Liver (tissue), 9 donors: ENCODE results near the gene ASPHD1. TPM values are rescaled to one million over a fixed set of nuclear protein-coding genes. Genes with fewer than 3 reads are reported as not detected.

Experiments
- DNase-seq: peaks from one replicate; pipeline ENCODE4 v3.0.0-alpha.2; 2017; ENCODE audit warnings: low spot score
- H3K27ac ChIP-seq, 2 donors: one replicate each; pipeline ENCODE4 v1.7.0; 2013; ENCODE audit warnings: inconsistent platforms in 2 of 2, low read length in 2 of 2, control low read depth in 1 of 2, low read depth in 1 of 2, mild to moderate bottlenecking in 1 of 2
- H3K27me3 ChIP-seq, 4 donors: one replicate each; pipeline versions ENCODE4 v1.6.1 to v1.7.0; 2013; ENCODE audit warnings: low read length in 3 of 4, inconsistent platforms in 1 of 4, mild to moderate bottlenecking in 1 of 4, moderate library complexity in 1 of 4; ENCODE audit not compliant: control insufficient read depth in 4 of 4, insufficient read depth in 4 of 4
- H3K36me3 ChIP-seq, 4 donors: one replicate each; pipeline versions ENCODE4 v1.6.1 to v1.7.0; 2013; ENCODE audit warnings: low read length in 3 of 4, mild to moderate bottlenecking in 3 of 4, low read depth in 1 of 4, moderate library complexity in 1 of 4; ENCODE audit not compliant: control insufficient read depth in 4 of 4, insufficient read depth in 3 of 4
- H3K4me1 ChIP-seq, 4 donors: one replicate each; pipeline versions ENCODE4 v1.6.1 to v1.7.0; 2013; ENCODE audit warnings: low read length in 3 of 4, mild to moderate bottlenecking in 3 of 4, moderate library complexity in 1 of 4; ENCODE audit not compliant: control insufficient read depth in 4 of 4, insufficient read depth in 4 of 4
- H3K4me3 ChIP-seq, 3 donors: one replicate each; pipeline versions ENCODE4 v1.6.1 to v1.7.0; 2013; ENCODE audit warnings: low read length in 3 of 3, control low read depth in 1 of 3, low read depth in 1 of 3, mild to moderate bottlenecking in 1 of 3
- H3K9ac ChIP-seq, 2 donors: one replicate each; pipeline ENCODE4 v1.7.0; 2013; ENCODE audit warnings: low read length in 2 of 2, mild to moderate bottlenecking in 2 of 2, moderate library complexity in 2 of 2, control low read depth in 1 of 2, low read depth in 1 of 2
- H3K9me3 ChIP-seq, 4 donors: one replicate each; pipeline versions ENCODE4 v1.6.1 to v1.7.0; 2013; ENCODE audit warnings: low read length in 3 of 4; ENCODE audit not compliant: control insufficient read depth in 4 of 4
- EGR1 ChIP-seq, 2 donors: IDR thresholded peaks; 2 replicates each; pipeline ENCODE4 v1.6.1; 2016 to 2018; ENCODE audit warnings: antibody characterized with exemption in 2 of 2, low read depth in 2 of 2
- FOXA1 ChIP-seq: IDR thresholded peaks from 2 replicates; pipeline ENCODE4 v1.6.1; 2016; ENCODE audit warnings: antibody characterized with exemption
- FOXA2 ChIP-seq: IDR thresholded peaks from 2 replicates; pipeline ENCODE4 v1.6.1; 2016; ENCODE audit warnings: antibody characterized with exemption
- HNF4A ChIP-seq, 2 donors: conservative IDR thresholded peaks; 2 replicates each; pipeline ENCODE4 v1.6.1; 2016; ENCODE audit warnings: antibody characterized with exemption in 2 of 2, mild to moderate bottlenecking in 2 of 2
- HNF4G ChIP-seq: IDR thresholded peaks from 2 replicates; pipeline ENCODE4 v1.6.1; 2016; ENCODE audit warnings: antibody characterized with exemption
- JUND ChIP-seq, 2 donors: IDR thresholded peaks; 2 replicates each; pipeline ENCODE4 v1.6.1; 2016; ENCODE audit warnings: antibody characterized with exemption in 2 of 2
- MAX ChIP-seq: IDR thresholded peaks from 2 replicates; pipeline ENCODE4 v1.6.1; 2016; ENCODE audit warnings: antibody characterized with exemption
- NR2F2 ChIP-seq: IDR thresholded peaks from 2 replicates; pipeline ENCODE4 v1.6.1; 2016; ENCODE audit warnings: antibody characterized with exemption
- RAD21 ChIP-seq, 2 donors: IDR thresholded peaks; 2 replicates each; pipeline ENCODE4 v1.6.1; 2016; ENCODE audit warnings: antibody characterized with exemption in 2 of 2, mild to moderate bottlenecking in 2 of 2
- SP1 ChIP-seq: IDR thresholded peaks from 2 replicates; pipeline ENCODE4 v1.6.1; 2018; ENCODE audit warnings: antibody characterized with exemption, mild to moderate bottlenecking
- TAF1 ChIP-seq: conservative IDR thresholded peaks from 2 replicates; pipeline ENCODE4 v1.6.1; 2016; ENCODE audit warnings: antibody characterized with exemption, mild to moderate bottlenecking
- YY1 ChIP-seq: IDR thresholded peaks from 2 replicates; pipeline ENCODE4 v1.6.1; 2016; ENCODE audit warnings: antibody characterized with exemption, mild to moderate bottlenecking
- ZBTB33 ChIP-seq: IDR thresholded peaks from 2 replicates; pipeline ENCODE4 v1.6.1; 2016; ENCODE audit warnings: antibody characterized with exemption
- WGBS: extraction: QIAGEN DNeasy Blood & Tissue Kit; methylation state at CpG from one replicate; pipeline ENCODE4 v1.1.7; 2013; 5-methylcytosine and 5-hydroxymethylcytosine counted together
- polyA plus RNA-seq, 2 donors: library from polyadenylated mRNA; stranded (reverse) in 1 of 2; unstranded in 1 of 2; fragments of 200-250 nt in 1 of 2; fragments of >200 nt in 1 of 2; fragmentation: Nextera tagmentation in 1 of 2; extraction: Ambion mirVana in 1 of 2; gene quantifications; one replicate each; pipeline versions ENCODE4 v1.2.1 to v1.2.3, GENCODE V29; 2013 to 2015
- total RNA-seq, 2 donors: library from RNA; depleted of rRNA; stranded (reverse); fragments of >200 nt; gene quantifications; one replicate each; pipeline ENCODE4 v1.2.3, GENCODE V29; 2014
- TF ChIP-seq, protein P1 (sequence below): fragments of 150-350 bp; IDR thresholded peaks from 2 replicates; pipeline ENCODE4 v1.5.1; 2017; ENCODE audit warnings: improper control_type of control experiment, low read depth, low read length; ENCODE audit not compliant: missing input control
- TF ChIP-seq, protein P2 (sequence below): IDR thresholded peaks from 2 replicates; pipeline ENCODE4 v1.6.1; 2016; ENCODE audit warnings: antibody characterized with exemption, mild to moderate bottlenecking
- TF ChIP-seq, protein P3 (sequence below): IDR thresholded peaks from 2 replicates; pipeline ENCODE4 v1.6.1; 2016; ENCODE audit warnings: antibody characterized with exemption
- donor health status: healthy.
- donor health status: healthy.
- donor health status: healthy.
- donor health status: healthy.
- donor health status: healthy.

Gene ASPHD1
- total and polyA plus RNA-seq, 4 donors = 0.25 to 0.28 TPM; not detected in 2

GRCh38 chr16:29857133-29857760, 43.0 kb upstream of the ASPHD1 start:
- TF ChIP-seq, protein P1, sequence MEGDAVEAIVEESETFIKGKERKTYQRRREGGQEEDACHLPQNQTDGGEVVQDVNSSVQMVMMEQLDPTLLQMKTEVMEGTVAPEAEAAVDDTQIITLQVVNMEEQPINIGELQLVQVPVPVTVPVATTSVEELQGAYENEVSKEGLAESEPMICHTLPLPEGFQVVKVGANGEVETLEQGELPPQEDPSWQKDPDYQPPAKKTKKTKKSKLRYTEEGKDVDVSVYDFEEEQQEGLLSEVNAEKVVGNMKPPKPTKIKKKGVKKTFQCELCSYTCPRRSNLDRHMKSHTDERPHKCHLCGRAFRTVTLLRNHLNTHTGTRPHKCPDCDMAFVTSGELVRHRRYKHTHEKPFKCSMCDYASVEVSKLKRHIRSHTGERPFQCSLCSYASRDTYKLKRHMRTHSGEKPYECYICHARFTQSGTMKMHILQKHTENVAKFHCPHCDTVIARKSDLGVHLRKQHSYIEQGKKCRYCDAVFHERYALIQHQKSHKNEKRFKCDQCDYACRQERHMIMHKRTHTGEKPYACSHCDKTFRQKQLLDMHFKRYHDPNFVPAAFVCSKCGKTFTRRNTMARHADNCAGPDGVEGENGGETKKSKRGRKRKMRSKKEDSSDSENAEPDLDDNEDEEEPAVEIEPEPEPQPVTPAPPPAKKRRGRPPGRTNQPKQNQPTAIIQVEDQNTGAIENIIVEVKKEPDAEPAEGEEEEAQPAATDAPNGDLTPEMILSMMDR = no peak
- no peak for TF ChIP-seq EGR1 (IDR thresholded peaks at IDR 0.05; ENCODE audit: low read depth in 2 of 2)
- no peak for TF ChIP-seq YY1
- Histone ChIP-seq H3K4me1 (peaks cover 7 to 32% (median 20%) of the 10 kb centered on the region in 4 donors), H3K9ac (no peak overlapping the region), H3K4me3 (no peak overlapping the region), H3K27me3 (no peaks in the 10 kb centered on the region), H3K27ac (no peak overlapping the region), H3K9me3 (no peaks in the 10 kb centered on the region), H3K36me3 (peaks cover 0 to 19% (median 8%) of the 10 kb centered on the region in 4 donors)
- WGBS = 92% methylated on average over 7 of the region's 7 CpGs
- no peak for DNase-seq

GRCh38 chr16:29858149-29858849, 42.0 kb upstream of the ASPHD1 start:
- H3K27me3 ChIP-seq = no peaks in the 10 kb centered on the region
- TF ChIP-seq, protein P1 = no peak
- TF ChIP-seq TAF1 (no peak), SP1 (no peak), YY1 (no peak), RAD21 (IDR thresholded peaks at IDR 0.05) (no peak), EGR1 (IDR thresholded peaks at IDR 0.05; ENCODE audit: low read depth in 2 of 2) (no peak), ZBTB33 (no peak), MAX (no peak), NR2F2 (no peak), FOXA1 (no peak), HNF4A (conservative IDR thresholded peaks at IDR 0.05) (no peak), JUND (IDR thresholded peaks at IDR 0.05) (no peak), FOXA2 (no peak), HNF4G (no peak)
- TF ChIP-seq, protein P2, sequence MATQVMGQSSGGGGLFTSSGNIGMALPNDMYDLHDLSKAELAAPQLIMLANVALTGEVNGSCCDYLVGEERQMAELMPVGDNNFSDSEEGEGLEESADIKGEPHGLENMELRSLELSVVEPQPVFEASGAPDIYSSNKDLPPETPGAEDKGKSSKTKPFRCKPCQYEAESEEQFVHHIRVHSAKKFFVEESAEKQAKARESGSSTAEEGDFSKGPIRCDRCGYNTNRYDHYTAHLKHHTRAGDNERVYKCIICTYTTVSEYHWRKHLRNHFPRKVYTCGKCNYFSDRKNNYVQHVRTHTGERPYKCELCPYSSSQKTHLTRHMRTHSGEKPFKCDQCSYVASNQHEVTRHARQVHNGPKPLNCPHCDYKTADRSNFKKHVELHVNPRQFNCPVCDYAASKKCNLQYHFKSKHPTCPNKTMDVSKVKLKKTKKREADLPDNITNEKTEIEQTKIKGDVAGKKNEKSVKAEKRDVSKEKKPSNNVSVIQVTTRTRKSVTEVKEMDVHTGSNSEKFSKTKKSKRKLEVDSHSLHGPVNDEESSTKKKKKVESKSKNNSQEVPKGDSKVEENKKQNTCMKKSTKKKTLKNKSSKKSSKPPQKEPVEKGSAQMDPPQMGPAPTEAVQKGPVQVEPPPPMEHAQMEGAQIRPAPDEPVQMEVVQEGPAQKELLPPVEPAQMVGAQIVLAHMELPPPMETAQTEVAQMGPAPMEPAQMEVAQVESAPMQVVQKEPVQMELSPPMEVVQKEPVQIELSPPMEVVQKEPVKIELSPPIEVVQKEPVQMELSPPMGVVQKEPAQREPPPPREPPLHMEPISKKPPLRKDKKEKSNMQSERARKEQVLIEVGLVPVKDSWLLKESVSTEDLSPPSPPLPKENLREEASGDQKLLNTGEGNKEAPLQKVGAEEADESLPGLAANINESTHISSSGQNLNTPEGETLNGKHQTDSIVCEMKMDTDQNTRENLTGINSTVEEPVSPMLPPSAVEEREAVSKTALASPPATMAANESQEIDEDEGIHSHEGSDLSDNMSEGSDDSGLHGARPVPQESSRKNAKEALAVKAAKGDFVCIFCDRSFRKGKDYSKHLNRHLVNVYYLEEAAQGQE = no peak
- TF ChIP-seq, protein P3, sequence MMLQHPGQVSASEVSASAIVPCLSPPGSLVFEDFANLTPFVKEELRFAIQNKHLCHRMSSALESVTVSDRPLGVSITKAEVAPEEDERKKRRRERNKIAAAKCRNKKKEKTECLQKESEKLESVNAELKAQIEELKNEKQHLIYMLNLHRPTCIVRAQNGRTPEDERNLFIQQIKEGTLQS = no peak
- no peaks in the 10 kb centered on the region for H3K9me3 ChIP-seq
- H3K9ac ChIP-seq = no peak overlapping the region
- 40% methylated on average over 10 of the region's 10 CpGs for WGBS
- DNase-seq = no peak
- peaks cover 0 to 19% (median 8%) of the 10 kb centered on the region in 4 donors for H3K36me3 ChIP-seq
- H3K27ac ChIP-seq = no peak overlapping the region
- peaks cover 7 to 36% (median 22%) of the 10 kb centered on the region in 4 donors for H3K4me1 ChIP-seq
- H3K4me3 ChIP-seq = no peak overlapping the region
